Tibial artery (tissue), 4 donors: ENCODE data around the gene LCN1.

ENCODE experiments used
- DNase-seq, 2 donors: peaks; one replicate each; pipeline ENCODE4 v3.0.0-alpha.2; 2019
- H3K27ac ChIP-seq, 2 donors: fragments of 200-600 bp; sonication (generic) in 1 of 2; 1 replicate in 1 of 2; 2 replicates in 1 of 2; pipeline ENCODE4 v1.5.1; 2018 to 2019; ENCODE audit warnings: mild to moderate bottlenecking in 1 of 2
- H3K27me3 ChIP-seq, 2 donors: fragments of 200-600 bp; sonication (generic) in 1 of 2; one replicate each; pipeline versions ENCODE4 v1.5.1 to v1.6.0; 2016 to 2019
- H3K36me3 ChIP-seq, 3 donors: fragments of 200-600 bp; sonication (generic) in 2 of 3; one replicate each; pipeline ENCODE4 v1.5.1; 2016 to 2019; ENCODE audit warnings: mild to moderate bottlenecking in 2 of 3
- H3K4me1 ChIP-seq, 4 donors: fragments of 200-600 bp; sonication (generic) in 2 of 4; 1 replicate in 3 of 4; 2 replicates in 1 of 4; pipeline ENCODE4 v1.5.1; 2016 to 2019
- H3K4me3 ChIP-seq, 2 donors: fragments of 200-600 bp; sonication (generic) in 1 of 2; 1 replicate in 1 of 2; 2 replicates in 1 of 2; pipeline ENCODE4 v1.5.1; 2018 to 2019; ENCODE audit warnings: mild to moderate bottlenecking in 2 of 2
- H3K9me3 ChIP-seq, 3 donors: fragments of 200-600 bp; sonication (generic) in 1 of 3; one replicate each; pipeline ENCODE4 v1.5.1; 2016 to 2019
- CTCF ChIP-seq, 2 experiments: fragments of 200-600 bp in 1 of 2; fragments of 450-650 bp in 1 of 2; IDR thresholded peaks; one replicate each; pipeline ENCODE4 v1.5.1; 2017 to 2019; ENCODE audit warnings: antibody characterized with exemption in 2 of 2, mild to moderate bottlenecking in 1 of 2, moderate library complexity in 1 of 2
- intact Hi-C: fragments of 100-400 bp; cut with DNase I; formaldehyde crosslinking; loops from one replicate; pipeline ENCODE4 v1.15.0; 2023; ENCODE audit warnings: low total_unique reads

Gene LCN1

GRCh38 chr9:135482015-135482754 is 39.1 kb upstream of the LCN1 start:
- H3K4me3 ChIP-seq = no peak overlapping the region
- no peaks in the 10 kb centered on the region for H3K27me3 ChIP-seq
- no peak for TF ChIP-seq CTCF (IDR thresholded peaks at IDR 0.05)
- intact Hi-C loops = no loop called here
- no peak for DNase-seq
- H3K27ac ChIP-seq = no peak overlapping the region
- H3K4me1 ChIP-seq = peaks cover 0 to 21% (median 12%) of the 10 kb centered on the region in 4 donors
- no peaks in the 10 kb centered on the region for H3K9me3 ChIP-seq
- peaks cover 20 to 38% (median 36%) of the 10 kb centered on the region in 3 donors for H3K36me3 ChIP-seq

GRCh38 chr9:135484460-135485277 is 36.6 kb upstream of the LCN1 start:
- H3K4me1 ChIP-seq = peaks cover 0 to 14% (median 8%) of the 10 kb centered on the region in 4 donors
- H3K4me3 ChIP-seq = no peak overlapping the region
- no peak overlapping the region for H3K27ac ChIP-seq
- DNase-seq = no peak
- H3K9me3 ChIP-seq = no peaks in the 10 kb centered on the region
- intact Hi-C loops = no loop called here
- TF ChIP-seq CTCF (IDR thresholded peaks at IDR 0.05) = no peak
- H3K27me3 ChIP-seq = no peaks in the 10 kb centered on the region
- peaks cover 20 to 63% (median 48%) of the 10 kb centered on the region in 3 donors for H3K36me3 ChIP-seq

- Histone ChIP-seq H3K27me3 (no peaks in the 10 kb centered on the region), H3K4me1 (peaks cover 0 to 13% (median 7%) of the 10 kb centered on the region in 4 donors), H3K36me3 (peaks cover 20 to 66% (median 48%) of the 10 kb centered on the region in 3 donors), H3K27ac (no peak overlapping the region), H3K4me3 (no peak overlapping the region), H3K9me3 (no peaks in the 10 kb centered on the region)
- intact Hi-C loops = no loop called here
- DNase-seq = no peak
- no peak for TF ChIP-seq CTCF (IDR thresholded peaks at IDR 0.05)
These were observed 35.9 kb upstream of the LCN1 start for GRCh38 chr9:135485385-135485784.

- H3K36me3 ChIP-seq = peaks cover 20 to 66% (median 48%) of the 10 kb centered on the region in 3 donors
- no peak for DNase-seq
- intact Hi-C loops = no loop called here
These were observed 35.4 kb upstream of the LCN1 start for GRCh38 chr9:135485832-135486231.

More at GRCh38 chr9:135485832-135486231, 35.4 kb upstream of the LCN1 start:
- no peak overlapping the region for H3K27ac ChIP-seq
- no peak overlapping the region for H3K4me3 ChIP-seq
- no peaks in the 10 kb centered on the region for H3K9me3 ChIP-seq
- TF ChIP-seq CTCF (IDR thresholded peaks at IDR 0.05) = no peak
- peaks cover 0 to 8% (median 3%) of the 10 kb centered on the region in 4 donors for H3K4me1 ChIP-seq
- no peaks in the 10 kb centered on the region for H3K27me3 ChIP-seq
